ENCODE results near the gene R3HDML. TPM values are rescaled to one million over a fixed set of nuclear protein-coding genes. Genes with fewer than 3 reads are reported as not detected.

Gene R3HDML
- total and polyA plus RNA-seq, 9 of the 15 experiments (the other 6 are each of a cell fraction or from before 2014, with no cell fraction given) = not detected

DNA sequence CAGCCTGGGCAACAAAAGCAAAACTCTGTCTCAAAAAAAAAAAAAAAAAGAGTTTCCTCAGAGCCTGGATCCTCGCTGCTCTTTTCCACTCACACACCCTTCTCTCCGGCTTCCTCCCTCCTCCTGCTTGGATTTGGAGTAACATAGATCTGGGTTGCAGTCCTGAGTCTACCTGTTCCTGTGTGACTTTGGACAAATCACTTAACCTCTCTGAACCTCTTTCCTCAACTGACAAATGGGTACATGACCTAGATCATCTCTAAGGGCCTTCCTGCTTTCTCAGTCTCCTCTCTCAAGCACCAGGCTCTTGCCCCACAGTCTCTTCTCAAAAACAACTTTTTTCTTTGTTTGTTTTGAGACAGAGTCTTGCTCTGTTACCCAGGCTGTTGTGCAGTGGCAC, 5.6 kb upstream of the R3HDML start (continued):
- TF ChIP-seq, protein P1, sequence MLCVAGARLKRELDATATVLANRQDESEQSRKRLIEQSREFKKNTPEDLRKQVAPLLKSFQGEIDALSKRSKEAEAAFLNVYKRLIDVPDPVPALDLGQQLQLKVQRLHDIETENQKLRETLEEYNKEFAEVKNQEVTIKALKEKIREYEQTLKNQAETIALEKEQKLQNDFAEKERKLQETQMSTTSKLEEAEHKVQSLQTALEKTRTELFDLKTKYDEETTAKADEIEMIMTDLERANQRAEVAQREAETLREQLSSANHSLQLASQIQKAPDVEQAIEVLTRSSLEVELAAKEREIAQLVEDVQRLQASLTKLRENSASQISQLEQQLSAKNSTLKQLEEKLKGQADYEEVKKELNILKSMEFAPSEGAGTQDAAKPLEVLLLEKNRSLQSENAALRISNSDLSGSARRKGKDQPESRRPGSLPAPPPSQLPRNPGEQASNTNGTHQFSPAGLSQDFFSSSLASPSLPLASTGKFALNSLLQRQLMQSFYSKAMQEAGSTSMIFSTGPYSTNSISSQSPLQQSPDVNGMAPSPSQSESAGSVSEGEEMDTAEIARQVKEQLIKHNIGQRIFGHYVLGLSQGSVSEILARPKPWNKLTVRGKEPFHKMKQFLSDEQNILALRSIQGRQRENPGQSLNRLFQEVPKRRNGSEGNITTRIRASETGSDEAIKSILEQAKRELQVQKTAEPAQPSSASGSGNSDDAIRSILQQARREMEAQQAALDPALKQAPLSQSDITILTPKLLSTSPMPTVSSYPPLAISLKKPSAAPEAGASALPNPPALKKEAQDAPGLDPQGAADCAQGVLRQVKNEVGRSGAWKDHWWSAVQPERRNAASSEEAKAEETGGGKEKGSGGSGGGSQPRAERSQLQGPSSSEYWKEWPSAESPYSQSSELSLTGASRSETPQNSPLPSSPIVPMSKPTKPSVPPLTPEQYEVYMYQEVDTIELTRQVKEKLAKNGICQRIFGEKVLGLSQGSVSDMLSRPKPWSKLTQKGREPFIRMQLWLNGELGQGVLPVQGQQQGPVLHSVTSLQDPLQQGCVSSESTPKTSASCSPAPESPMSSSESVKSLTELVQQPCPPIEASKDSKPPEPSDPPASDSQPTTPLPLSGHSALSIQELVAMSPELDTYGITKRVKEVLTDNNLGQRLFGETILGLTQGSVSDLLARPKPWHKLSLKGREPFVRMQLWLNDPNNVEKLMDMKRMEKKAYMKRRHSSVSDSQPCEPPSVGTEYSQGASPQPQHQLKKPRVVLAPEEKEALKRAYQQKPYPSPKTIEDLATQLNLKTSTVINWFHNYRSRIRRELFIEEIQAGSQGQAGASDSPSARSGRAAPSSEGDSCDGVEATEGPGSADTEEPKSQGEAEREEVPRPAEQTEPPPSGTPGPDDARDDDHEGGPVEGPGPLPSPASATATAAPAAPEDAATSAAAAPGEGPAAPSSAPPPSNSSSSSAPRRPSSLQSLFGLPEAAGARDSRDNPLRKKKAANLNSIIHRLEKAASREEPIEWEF (CRISPR knock-in tag; IDR thresholded peaks at IDR 0.05) = no peak
- TF ChIP-seq ADNP (tag; IDR thresholded peaks at IDR 0.05) (peak; percentile 42; the same call in 1 of the 2 replicates), SMARCA5 (IDR thresholded peaks at IDR 0.05) (peak; percentile 68; the same call in 1 of the 2 replicates)
- TF ChIP-seq, protein P2, sequence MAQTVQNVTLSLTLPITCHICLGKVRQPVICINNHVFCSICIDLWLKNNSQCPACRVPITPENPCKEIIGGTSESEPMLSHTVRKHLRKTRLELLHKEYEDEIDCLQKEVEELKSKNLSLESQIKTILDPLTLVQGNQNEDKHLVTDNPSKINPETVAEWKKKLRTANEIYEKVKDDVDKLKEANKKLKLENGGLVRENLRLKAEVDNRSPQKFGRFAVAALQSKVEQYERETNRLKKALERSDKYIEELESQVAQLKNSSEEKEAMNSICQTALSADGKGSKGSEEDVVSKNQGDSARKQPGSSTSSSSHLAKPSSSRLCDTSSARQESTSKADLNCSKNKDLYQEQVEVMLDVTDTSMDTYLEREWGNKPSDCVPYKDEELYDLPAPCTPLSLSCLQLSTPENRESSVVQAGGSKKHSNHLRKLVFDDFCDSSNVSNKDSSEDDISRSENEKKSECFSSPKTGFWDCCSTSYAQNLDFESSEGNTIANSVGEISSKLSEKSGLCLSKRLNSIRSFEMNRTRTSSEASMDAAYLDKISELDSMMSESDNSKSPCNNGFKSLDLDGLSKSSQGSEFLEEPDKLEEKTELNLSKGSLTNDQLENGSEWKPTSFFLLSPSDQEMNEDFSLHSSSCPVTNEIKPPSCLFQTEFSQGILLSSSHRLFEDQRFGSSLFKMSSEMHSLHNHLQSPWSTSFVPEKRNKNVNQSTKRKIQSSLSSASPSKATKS (CRISPR knock-in tag; IDR thresholded peaks at IDR 0.05) = no peak

All from K562 (cell line).